ENCODE measurements around the gene CEL.

The CEL gene

DNA sequence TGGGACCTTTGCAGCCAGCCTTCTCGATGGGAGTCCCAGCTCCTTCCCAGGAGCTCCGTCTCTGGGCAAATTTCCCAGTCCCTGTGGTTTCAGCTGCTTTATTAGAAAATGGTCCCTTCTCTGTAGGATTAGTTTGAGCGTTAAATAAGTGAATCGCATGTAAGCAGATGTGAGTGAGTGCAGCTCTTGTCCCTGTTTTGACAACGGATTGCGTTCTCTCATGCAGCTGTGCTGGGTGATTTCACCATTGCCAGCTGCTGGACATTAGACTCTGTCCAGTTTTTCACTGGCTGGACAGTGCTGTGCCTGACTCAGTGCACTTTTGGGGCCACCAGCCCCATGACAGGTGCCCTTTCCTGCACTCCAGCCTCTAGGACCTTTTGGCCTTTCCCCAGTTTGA lies 11.6 kb upstream of the CEL start:
- TF ChIP-seq TAF1 (IDR thresholded peaks at IDR 0.05; ENCODE audit: borderline replicate concordance, low read depth, low read length) (no peak), POLR2A (IDR thresholded peaks at IDR 0.05; ENCODE audit: low read depth, low read length) (no peak), POLR2AphosphoS5 (IDR thresholded peaks at IDR 0.05; ENCODE audit: low read depth, low read length) (no peak)
- DNase-seq (ENCODE audit: insufficient read length) = no peak
- no peak for FAIRE-seq

- DNase-seq (ENCODE audit: insufficient read length) = no peak
- no peak for FAIRE-seq
- TF ChIP-seq TAF1 (IDR thresholded peaks at IDR 0.05; ENCODE audit: borderline replicate concordance, low read depth, low read length) (no peak), POLR2A (IDR thresholded peaks at IDR 0.05; ENCODE audit: low read depth, low read length) (no peak), POLR2AphosphoS5 (IDR thresholded peaks at IDR 0.05; ENCODE audit: low read depth, low read length) (no peak)
Observed at GRCh38 chr9:133050781-133051180, 11.0 kb upstream of the CEL start.

GRCh38 chr9:133051281-133051900 lies 10.4 kb upstream of the CEL start:
- FAIRE-seq (no peak), DNase-seq (ENCODE audit: insufficient read length) (no peak)
- TF ChIP-seq POLR2A (IDR thresholded peaks at IDR 0.05; ENCODE audit: low read depth, low read length) (no peak), POLR2AphosphoS5 (IDR thresholded peaks at IDR 0.05; ENCODE audit: low read depth, low read length) (no peak), TAF1 (IDR thresholded peaks at IDR 0.05; ENCODE audit: borderline replicate concordance, low read depth, low read length) (no peak)

DNA sequence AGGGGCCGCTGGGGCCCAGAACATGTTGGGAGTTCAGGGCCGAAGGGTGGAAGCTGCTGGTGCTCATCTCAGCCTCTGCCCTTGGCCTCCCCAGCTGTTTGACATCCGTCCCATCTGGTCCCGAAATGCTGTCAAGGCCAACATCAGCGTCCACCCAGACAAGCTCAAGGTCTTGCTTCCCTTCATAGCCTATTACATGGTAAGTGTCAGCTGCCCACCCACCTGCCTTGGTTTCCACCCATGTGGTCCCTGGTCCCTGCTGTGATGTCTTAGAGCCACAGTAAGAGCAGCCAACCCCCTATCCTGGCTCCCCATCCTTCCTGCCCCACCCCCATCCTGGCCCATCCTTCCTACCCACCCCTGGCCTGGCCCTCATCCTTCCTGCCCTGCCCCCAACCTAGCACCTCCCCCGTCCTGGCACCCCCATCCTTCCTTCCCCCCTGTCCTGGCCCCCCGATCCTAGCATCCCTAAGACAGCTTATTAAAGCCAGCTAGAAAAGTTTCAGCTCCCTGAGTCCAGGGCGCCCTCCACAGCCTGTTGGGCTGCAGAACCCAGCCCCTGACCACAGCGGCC lies 9.7 kb upstream of the CEL start:
- TF ChIP-seq TAF1 (IDR thresholded peaks at IDR 0.05; ENCODE audit: borderline replicate concordance, low read depth, low read length) = no peak
- FAIRE-seq (no peak), DNase-seq (ENCODE audit: insufficient read length) (no peak)

GRCh38 chr9:133054194-133054890 lies 7.4 kb upstream of the CEL start:
- DNase-seq (ENCODE audit: insufficient read length) (no peak), FAIRE-seq (no peak)
- no peak for TF ChIP-seq TAF1 (IDR thresholded peaks at IDR 0.05; ENCODE audit: borderline replicate concordance, low read depth, low read length)
- no peak for TF ChIP-seq POLR2AphosphoS5 (IDR thresholded peaks at IDR 0.05; ENCODE audit: low read depth, low read length)
- TF ChIP-seq POLR2A (IDR thresholded peaks at IDR 0.05; ENCODE audit: low read depth, low read length) = no peak

DNA sequence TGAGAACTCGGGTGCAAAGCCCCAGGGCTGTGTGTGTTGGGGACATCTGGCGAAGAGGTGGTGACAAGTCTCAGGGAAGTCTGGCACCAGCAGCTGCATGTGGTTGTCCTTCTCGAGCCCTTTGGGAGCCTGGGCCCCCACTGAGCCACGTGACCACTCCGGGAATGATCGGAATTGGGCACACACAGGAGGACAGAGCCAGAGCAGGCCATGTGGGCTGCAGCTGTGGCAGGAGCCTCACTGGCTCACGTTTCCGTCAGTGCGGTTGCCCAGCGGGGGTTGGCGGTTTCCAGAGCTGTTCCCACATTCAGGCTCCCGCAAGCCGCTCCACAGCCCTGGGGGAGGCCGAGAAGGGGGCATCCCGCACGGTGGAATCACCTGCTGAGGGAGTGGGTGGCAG lies 6.8 kb upstream of the CEL start:
- no peak for FAIRE-seq
- DNase-seq (ENCODE audit: insufficient read length) = no peak

DNA sequence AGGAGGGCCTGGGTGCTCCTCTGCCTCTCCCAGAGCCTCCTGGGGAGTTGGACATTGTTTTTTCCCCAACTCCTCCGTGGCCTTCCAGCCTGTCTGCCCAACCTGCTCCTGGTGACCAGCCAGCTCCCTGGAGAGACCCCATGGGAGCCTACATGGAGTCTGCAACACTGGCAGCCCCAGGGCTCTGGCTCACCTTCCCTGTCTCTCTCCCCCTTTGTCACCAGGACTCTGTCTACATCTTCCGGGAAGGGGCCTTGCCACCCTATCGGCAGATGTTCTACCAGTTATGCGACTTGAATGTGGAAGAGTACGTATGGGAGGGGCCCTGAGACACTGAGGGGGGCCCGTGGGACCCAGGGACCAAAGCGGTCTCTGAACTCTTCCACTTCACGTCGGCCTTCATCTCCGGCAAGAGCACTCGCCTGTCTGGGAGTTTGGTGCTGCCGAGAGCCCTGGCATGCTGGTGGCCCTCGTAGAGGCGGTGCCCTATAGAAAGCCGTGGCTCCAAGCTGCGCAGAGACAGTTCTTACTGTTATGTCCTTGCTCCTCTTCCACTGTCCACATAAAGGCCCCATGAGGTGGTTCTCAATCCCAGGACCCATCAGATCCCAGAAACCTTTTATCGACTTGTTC lies 5.9 kb upstream of the CEL start:
- no peak for TF ChIP-seq POLR2AphosphoS5 (IDR thresholded peaks at IDR 0.05; ENCODE audit: low read depth, low read length)
- FAIRE-seq (no peak), DNase-seq (ENCODE audit: insufficient read length) (no peak)

More for the DNA sequence above, 6.8 kb upstream of the CEL start:
- TF ChIP-seq TAF1 (IDR thresholded peaks at IDR 0.05; ENCODE audit: borderline replicate concordance, low read depth, low read length) (no peak), POLR2AphosphoS5 (IDR thresholded peaks at IDR 0.05; ENCODE audit: low read depth, low read length) (no peak), POLR2A (IDR thresholded peaks at IDR 0.05; ENCODE audit: low read depth, low read length) (no peak)

DNA sequence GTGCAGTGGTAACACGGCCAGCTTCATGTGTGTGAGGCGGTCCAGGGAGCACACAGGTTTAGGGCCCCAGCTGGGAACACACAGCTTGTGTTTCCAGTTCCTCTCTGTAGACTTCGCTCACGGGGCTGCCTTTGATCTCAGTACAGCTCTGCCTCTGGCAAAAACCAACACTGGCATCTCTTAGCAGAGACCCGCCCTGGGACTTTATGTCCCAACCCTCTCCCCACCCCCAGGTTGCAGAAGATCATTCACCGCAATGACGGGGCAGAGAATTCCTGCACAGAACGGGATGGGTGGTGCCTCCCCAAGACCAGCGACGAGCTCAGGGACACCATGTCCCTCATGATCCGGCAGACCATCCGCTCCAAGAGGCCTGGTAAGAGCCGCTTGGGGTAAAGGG lies 5.2 kb upstream of the CEL start:
- FAIRE-seq (no peak), DNase-seq (ENCODE audit: insufficient read length) (no peak)
- no peak for TF ChIP-seq POLR2AphosphoS5 (IDR thresholded peaks at IDR 0.05; ENCODE audit: low read depth, low read length)
- TF ChIP-seq TAF1 (IDR thresholded peaks at IDR 0.05; ENCODE audit: borderline replicate concordance, low read depth, low read length) = no peak
- TF ChIP-seq POLR2A (IDR thresholded peaks at IDR 0.05; ENCODE audit: low read depth, low read length) = no peak

- DNase-seq (ENCODE audit: insufficient read length) (no peak), FAIRE-seq (no peak)
- no peak for TF ChIP-seq TAF1 (IDR thresholded peaks at IDR 0.05; ENCODE audit: borderline replicate concordance, low read depth, low read length)
- TF ChIP-seq POLR2AphosphoS5 (IDR thresholded peaks at IDR 0.05; ENCODE audit: low read depth, low read length) = no peak
- TF ChIP-seq POLR2A (IDR thresholded peaks at IDR 0.05; ENCODE audit: low read depth, low read length) = no peak
Observed at GRCh38 chr9:133057006-133057405, 4.8 kb upstream of the CEL start.

DNA sequence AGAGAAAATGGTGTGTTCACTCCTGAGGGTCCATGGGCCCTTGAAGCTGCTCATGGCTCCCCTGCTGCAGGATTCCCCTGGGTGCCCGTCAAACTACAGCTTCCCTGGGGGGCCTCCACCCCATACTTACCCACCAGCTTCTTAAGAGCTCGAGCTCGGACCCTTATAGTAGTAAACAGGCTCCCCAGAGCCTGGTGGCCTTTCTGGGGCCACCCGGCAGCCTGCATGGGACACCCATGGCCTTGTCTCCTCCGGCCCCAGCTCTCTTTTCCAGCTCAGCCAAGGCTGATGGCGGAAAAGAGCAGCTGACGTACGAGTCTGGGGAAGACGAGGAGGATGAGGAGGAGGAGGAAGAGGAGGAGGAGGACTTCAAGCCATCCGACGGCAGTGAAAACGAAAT lies 4.2 kb upstream of the CEL start:
- DNase-seq (ENCODE audit: insufficient read length) (no peak), FAIRE-seq (no peak)
- TF ChIP-seq POLR2A (IDR thresholded peaks at IDR 0.05; ENCODE audit: low read depth, low read length) (no peak), POLR2AphosphoS5 (IDR thresholded peaks at IDR 0.05; ENCODE audit: low read depth, low read length) (no peak), TAF1 (IDR thresholded peaks at IDR 0.05; ENCODE audit: borderline replicate concordance, low read depth, low read length) (no peak)

DNA sequence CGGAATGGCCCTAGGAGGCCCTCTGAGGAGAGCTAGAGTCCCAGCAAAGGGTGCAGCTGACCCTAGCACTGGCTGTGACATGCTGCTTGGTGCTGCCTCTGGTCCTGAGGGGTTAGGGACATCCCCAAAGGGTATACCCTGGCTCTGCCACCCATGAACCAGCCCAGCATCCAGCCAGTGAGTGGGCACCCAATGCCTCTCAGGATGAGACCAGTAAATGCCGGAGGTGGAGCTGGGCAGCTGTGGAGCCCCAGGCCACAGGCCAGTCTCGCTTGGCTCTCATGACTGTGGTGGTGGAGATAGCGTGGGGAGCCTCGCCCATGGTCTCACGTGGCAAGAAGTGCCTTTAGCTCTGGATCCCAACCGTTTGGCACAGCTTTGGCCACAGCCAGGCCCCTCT lies 3.7 kb upstream of the CEL start:
- DNase-seq (ENCODE audit: insufficient read length) (no peak), FAIRE-seq (no peak)
- TF ChIP-seq TAF1 (IDR thresholded peaks at IDR 0.05; ENCODE audit: borderline replicate concordance, low read depth, low read length) = no peak
- TF ChIP-seq POLR2A (IDR thresholded peaks at IDR 0.05; ENCODE audit: low read depth, low read length) = no peak
- 0 out of 2 replicates have a peak, but pooled peaks have one; percentile 16 for TF ChIP-seq POLR2AphosphoS5 (IDR thresholded peaks at IDR 0.05; ENCODE audit: low read depth, low read length)

Measured in GM12892 (cell line).